K562 (cell line): Measurements from ENCODE around the gene PTPN1. TPM values are rescaled to one million over a fixed set of nuclear protein-coding genes. Genes with fewer than 3 reads are reported as not detected.
A peak's percentile ranks its signal among the peaks of the same experiment; 100 is the strongest.

Experiments used
- ARHGAP35 ChIP-seq: fragments of 450-650 bp; IDR thresholded peaks from 2 replicates; pipeline ENCODE4 v1.6.1; 2018; ENCODE audit not compliant: partially characterized antibody
- CC2D1A ChIP-seq: fragments of 450-650 bp; IDR thresholded peaks from 2 replicates; pipeline ENCODE4 v1.6.1; 2017; ENCODE audit warnings: mild to moderate bottlenecking
- ELF1 ChIP-seq: fragments of 200-800 bp; sonication (Bioruptor generic); IDR thresholded peaks from 2 replicates; pipeline ENCODE4 v1.6.1; 2016; ENCODE audit warnings: missing genetic modification characterization, missing compliant biosample characterization
- GATAD2B ChIP-seq: fragments of 450-650 bp; IDR thresholded peaks from 2 replicates; pipeline ENCODE4 v1.6.1; 2017; ENCODE audit warnings: mild to moderate bottlenecking, borderline replicate concordance
- HMGN3 ChIP-seq: IDR thresholded peaks from 2 replicates; pipeline ENCODE4 v1.6.1; 2011; ENCODE audit warnings: borderline replicate concordance, low read depth, mild to moderate bottlenecking, mixed read lengths, low read length; ENCODE audit not compliant: insufficient read length; ENCODE audit errors: extremely low read depth
- KDM5B ChIP-seq: fragments of 200-600 bp; sonication (generic); IDR thresholded peaks from 2 replicates; pipeline ENCODE4 v1.6.1; 2012; ENCODE audit warnings: low read depth, mild to moderate bottlenecking, moderate library complexity, low read length, control low read depth, inconsistent platforms; ENCODE audit not compliant: insufficient replicate concordance
- MXI1 ChIP-seq: IDR thresholded peaks from 2 replicates; pipeline ENCODE4 v1.6.1; 2011; ENCODE audit warnings: low read depth, mild to moderate bottlenecking, improper control_type of control experiment, low read length
- RB1 ChIP-seq: fragments of 450-650 bp; IDR thresholded peaks from 2 replicates; pipeline ENCODE4 v1.6.1; 2017; ENCODE audit warnings: low read depth, mild to moderate bottlenecking
- TEAD4 ChIP-seq, 2 experiments: sonication (generic) in 1 of 2; formaldehyde crosslinking in 1 of 2; IDR thresholded peaks; 2 replicates each; pipeline versions ENCODE4 v1.6.1 to v1.8.0; 2012 to 2022; ENCODE audit warnings: borderline replicate concordance in 1 of 2, inconsistent platforms in 1 of 2, low read length in 1 of 2, mild to moderate bottlenecking in 1 of 2, missing genetic modification reagents in 1 of 2
- TFAM ChIP-seq: fragments of 250-450 bp; sonication (Bioruptor Pico); conservative IDR thresholded peaks from 2 replicates; pipeline ENCODE4 v1.5.0; 2021; ENCODE audit warnings: mild to moderate bottlenecking, moderate library complexity
- ZNF133 ChIP-seq: fragments of 250-450 bp; sonication (Bioruptor Pico); IDR thresholded peaks from 2 replicates; pipeline ENCODE4 v1.4.0; 2020; ENCODE audit warnings: mild to moderate bottlenecking
- ZNF668 ChIP-seq: fragments of 250-450 bp; sonication (Bioruptor Pico); IDR thresholded peaks from 2 replicates; pipeline ENCODE4 v1.8.0; 2022; ENCODE audit warnings: mild to moderate bottlenecking, inconsistent platforms
- polyA plus RNA-seq, 8 experiments: library from polyadenylated mRNA; depleted of rRNA in 4 of 8; stranded (reverse) in 5 of 8; unstranded in 3 of 8; fragments of >200 nt; fragmentation: Nextera tagmentation in 2 of 8; fragmentation: Illumina TruSeq in 1 of 8; extraction: Ambion mirVana in 2 of 8; extraction: Trizol in 1 of 8; gene quantifications; 2 replicates each; pipeline versions ENCODE4 v1.2.1 to v1.2.3, GENCODE V29; 2011 to 2014; ENCODE audit warnings: inconsistent platforms in 1 of 8, missing spikeins in 1 of 8
- total RNA-seq, 7 experiments: library from RNA; depleted of rRNA in 6 of 7; stranded (reverse); fragments of >200 nt in 6 of 7; fragmentation: Illumina TruSeq in 2 of 7; extraction: Trizol in 2 of 7; gene quantifications; 2 replicates each; pipeline versions ENCODE4 v1.2.1 to v1.2.3, GENCODE V29; 2011 to 2021; ENCODE audit warnings: low replicate concordance in 1 of 7
- TF ChIP-seq, protein P1 (sequence below), 2 experiments: fragments of 450-650 bp in 1 of 2; sonication (generic) in 1 of 2; formaldehyde crosslinking in 1 of 2; IDR thresholded peaks in 1 of 2; conservative IDR thresholded peaks in 1 of 2; 2 replicates each; pipeline versions ENCODE4 v1.6.1 to v1.8.1; 2016 to 2023; ENCODE audit warnings: mild to moderate bottlenecking in 2 of 2, moderate library complexity in 2 of 2, inconsistent platforms in 1 of 2, missing genetic modification reagents in 1 of 2
- TF ChIP-seq, protein P2 (sequence below): fragments of 200-600 bp; sonication (generic); IDR thresholded peaks from one replicate; pipeline ENCODE4 v1.6.1; 2012; ENCODE audit warnings: mild to moderate bottlenecking, low read depth, low read length, inconsistent platforms

Gene PTPN1
- total and polyA plus RNA-seq, 9 of the 15 experiments (the other 6 are each of a cell fraction or from before 2014, with no cell fraction given) = 11.0 to 85.3 (median 54.0) TPM

DNA sequence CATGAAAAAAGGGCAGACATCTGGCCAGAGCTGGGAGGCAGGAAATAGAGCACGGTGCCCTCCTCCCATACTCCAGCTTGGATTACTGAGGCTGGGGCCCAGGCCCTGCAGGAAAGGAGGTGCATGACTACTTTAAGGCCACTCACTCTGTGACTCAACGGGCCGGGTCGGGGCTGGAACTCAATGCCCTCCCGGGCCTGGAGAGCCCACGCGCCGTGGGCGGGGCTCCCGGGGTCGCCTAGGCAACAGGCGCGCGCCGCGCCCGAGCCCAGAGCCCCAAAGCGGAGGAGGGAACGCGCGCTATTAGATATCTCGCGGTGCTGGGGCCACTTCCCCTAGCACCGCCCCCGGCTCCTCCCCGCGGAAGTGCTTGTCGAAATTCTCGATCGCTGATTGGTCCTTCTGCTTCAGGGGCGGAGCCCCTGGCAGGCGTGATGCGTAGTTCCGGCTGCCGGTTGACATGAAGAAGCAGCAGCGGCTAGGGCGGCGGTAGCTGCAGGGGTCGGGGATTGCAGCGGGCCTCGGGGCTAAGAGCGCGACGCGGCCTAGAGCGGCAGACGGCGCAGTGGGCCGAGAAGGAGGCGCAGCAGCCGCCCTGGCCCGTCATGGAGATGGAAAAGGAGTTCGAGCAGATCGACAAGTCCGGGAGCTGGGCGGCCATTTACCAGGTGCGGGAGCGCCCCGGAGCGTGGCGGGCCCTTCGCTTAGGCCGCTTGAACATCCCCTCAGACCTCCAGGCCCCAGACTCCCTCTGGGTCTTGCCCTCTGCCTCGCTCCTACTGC lies at the start of gene PTPN1 (continued):
- no peak for TF ChIP-seq TEAD4 (IDR thresholded peaks at IDR 0.05; ENCODE audit: low read length)
- no peak for TF ChIP-seq TEAD4 (CRISPR knock-in tag; IDR thresholded peaks at IDR 0.05; ENCODE audit: borderline replicate concordance)
- TF ChIP-seq MXI1 = peak; percentile 94
- TF ChIP-seq ELF1 = peak; percentile 90
- TF ChIP-seq HMGN3 = peak; percentile 83
- TF ChIP-seq TFAM = no peak
- TF ChIP-seq, protein P1, sequence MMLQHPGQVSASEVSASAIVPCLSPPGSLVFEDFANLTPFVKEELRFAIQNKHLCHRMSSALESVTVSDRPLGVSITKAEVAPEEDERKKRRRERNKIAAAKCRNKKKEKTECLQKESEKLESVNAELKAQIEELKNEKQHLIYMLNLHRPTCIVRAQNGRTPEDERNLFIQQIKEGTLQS (IDR thresholded peaks at IDR 0.05) = no peak
- TF ChIP-seq, protein P1 (CRISPR knock-in tag; conservative IDR thresholded peaks at IDR 0.05) = no peak; the same call in 1 of the 2 replicates
- TF ChIP-seq KDM5B = peak; percentile 88
- TF ChIP-seq ZNF133 (CRISPR knock-in tag) = no peak
- TF ChIP-seq GATAD2B = no peak
- no peak for TF ChIP-seq ZNF668 (CRISPR knock-in tag)
- no peak for TF ChIP-seq ARHGAP35
- no peak; the same call in 1 of the 2 replicates for TF ChIP-seq RB1
- no peak for TF ChIP-seq CC2D1A
- TF ChIP-seq, protein P2, sequence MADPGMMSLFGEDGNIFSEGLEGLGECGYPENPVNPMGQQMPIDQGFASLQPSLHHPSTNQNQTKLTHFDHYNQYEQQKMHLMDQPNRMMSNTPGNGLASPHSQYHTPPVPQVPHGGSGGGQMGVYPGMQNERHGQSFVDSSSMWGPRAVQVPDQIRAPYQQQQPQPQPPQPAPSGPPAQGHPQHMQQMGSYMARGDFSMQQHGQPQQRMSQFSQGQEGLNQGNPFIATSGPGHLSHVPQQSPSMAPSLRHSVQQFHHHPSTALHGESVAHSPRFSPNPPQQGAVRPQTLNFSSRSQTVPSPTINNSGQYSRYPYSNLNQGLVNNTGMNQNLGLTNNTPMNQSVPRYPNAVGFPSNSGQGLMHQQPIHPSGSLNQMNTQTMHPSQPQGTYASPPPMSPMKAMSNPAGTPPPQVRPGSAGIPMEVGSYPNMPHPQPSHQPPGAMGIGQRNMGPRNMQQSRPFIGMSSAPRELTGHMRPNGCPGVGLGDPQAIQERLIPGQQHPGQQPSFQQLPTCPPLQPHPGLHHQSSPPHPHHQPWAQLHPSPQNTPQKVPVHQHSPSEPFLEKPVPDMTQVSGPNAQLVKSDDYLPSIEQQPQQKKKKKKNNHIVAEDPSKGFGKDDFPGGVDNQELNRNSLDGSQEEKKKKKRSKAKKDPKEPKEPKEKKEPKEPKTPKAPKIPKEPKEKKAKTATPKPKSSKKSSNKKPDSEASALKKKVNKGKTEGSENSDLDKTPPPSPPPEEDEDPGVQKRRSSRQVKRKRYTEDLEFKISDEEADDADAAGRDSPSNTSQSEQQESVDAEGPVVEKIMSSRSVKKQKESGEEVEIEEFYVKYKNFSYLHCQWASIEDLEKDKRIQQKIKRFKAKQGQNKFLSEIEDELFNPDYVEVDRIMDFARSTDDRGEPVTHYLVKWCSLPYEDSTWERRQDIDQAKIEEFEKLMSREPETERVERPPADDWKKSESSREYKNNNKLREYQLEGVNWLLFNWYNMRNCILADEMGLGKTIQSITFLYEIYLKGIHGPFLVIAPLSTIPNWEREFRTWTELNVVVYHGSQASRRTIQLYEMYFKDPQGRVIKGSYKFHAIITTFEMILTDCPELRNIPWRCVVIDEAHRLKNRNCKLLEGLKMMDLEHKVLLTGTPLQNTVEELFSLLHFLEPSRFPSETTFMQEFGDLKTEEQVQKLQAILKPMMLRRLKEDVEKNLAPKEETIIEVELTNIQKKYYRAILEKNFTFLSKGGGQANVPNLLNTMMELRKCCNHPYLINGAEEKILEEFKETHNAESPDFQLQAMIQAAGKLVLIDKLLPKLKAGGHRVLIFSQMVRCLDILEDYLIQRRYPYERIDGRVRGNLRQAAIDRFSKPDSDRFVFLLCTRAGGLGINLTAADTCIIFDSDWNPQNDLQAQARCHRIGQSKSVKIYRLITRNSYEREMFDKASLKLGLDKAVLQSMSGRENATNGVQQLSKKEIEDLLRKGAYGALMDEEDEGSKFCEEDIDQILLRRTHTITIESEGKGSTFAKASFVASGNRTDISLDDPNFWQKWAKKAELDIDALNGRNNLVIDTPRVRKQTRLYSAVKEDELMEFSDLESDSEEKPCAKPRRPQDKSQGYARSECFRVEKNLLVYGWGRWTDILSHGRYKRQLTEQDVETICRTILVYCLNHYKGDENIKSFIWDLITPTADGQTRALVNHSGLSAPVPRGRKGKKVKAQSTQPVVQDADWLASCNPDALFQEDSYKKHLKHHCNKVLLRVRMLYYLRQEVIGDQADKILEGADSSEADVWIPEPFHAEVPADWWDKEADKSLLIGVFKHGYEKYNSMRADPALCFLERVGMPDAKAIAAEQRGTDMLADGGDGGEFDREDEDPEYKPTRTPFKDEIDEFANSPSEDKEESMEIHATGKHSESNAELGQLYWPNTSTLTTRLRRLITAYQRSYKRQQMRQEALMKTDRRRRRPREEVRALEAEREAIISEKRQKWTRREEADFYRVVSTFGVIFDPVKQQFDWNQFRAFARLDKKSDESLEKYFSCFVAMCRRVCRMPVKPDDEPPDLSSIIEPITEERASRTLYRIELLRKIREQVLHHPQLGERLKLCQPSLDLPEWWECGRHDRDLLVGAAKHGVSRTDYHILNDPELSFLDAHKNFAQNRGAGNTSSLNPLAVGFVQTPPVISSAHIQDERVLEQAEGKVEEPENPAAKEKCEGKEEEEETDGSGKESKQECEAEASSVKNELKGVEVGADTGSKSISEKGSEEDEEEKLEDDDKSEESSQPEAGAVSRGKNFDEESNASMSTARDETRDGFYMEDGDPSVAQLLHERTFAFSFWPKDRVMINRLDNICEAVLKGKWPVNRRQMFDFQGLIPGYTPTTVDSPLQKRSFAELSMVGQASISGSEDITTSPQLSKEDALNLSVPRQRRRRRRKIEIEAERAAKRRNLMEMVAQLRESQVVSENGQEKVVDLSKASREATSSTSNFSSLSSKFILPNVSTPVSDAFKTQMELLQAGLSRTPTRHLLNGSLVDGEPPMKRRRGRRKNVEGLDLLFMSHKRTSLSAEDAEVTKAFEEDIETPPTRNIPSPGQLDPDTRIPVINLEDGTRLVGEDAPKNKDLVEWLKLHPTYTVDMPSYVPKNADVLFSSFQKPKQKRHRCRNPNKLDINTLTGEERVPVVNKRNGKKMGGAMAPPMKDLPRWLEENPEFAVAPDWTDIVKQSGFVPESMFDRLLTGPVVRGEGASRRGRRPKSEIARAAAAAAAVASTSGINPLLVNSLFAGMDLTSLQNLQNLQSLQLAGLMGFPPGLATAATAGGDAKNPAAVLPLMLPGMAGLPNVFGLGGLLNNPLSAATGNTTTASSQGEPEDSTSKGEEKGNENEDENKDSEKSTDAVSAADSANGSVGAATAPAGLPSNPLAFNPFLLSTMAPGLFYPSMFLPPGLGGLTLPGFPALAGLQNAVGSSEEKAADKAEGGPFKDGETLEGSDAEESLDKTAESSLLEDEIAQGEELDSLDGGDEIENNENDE = no peak
